ENCODE data around the gene TCIRG1.

TCIRG1 gene

DNA sequence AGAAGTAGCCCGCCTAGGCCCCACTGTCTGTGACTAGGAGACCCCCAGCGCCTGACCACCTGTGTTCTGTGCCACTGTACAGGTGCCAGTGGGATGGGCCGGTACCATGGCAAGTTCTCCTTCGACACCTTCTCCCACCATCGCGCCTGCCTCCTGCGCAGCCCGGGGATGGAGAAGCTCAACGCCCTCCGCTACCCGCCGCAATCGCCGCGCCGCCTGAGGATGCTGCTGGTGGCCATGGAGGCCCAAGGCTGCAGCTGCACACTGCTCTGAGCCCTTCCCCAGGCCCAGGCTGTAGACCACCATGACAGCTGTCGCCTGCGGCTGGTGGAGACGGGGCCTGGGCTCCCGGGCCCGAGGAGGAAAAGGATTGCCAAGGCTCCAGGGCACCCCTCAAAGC is 11.2 kb upstream of the TCIRG1 start:
- peaks cover 5 to 24% (median 21%) of the 10 kb centered on the region in 3 donors for H3K36me3 ChIP-seq
- H3K27me3 ChIP-seq: no peaks in the 10 kb centered on the region
- intact Hi-C loops (cut with DNase I; ENCODE audit: low total_unique reads): no loop called here
- DNase-seq: no peak
- H3K27ac ChIP-seq: peak overlapping the region in 1 of 2 donors; percentile 11
- no peak overlapping the region for H3K4me3 ChIP-seq
- H3K9me3 ChIP-seq: no peaks in the 10 kb centered on the region
- peaks cover 0 to 24% (median 19%) of the 10 kb centered on the region in 4 donors for H3K4me1 ChIP-seq
- TF ChIP-seq, protein P1, sequence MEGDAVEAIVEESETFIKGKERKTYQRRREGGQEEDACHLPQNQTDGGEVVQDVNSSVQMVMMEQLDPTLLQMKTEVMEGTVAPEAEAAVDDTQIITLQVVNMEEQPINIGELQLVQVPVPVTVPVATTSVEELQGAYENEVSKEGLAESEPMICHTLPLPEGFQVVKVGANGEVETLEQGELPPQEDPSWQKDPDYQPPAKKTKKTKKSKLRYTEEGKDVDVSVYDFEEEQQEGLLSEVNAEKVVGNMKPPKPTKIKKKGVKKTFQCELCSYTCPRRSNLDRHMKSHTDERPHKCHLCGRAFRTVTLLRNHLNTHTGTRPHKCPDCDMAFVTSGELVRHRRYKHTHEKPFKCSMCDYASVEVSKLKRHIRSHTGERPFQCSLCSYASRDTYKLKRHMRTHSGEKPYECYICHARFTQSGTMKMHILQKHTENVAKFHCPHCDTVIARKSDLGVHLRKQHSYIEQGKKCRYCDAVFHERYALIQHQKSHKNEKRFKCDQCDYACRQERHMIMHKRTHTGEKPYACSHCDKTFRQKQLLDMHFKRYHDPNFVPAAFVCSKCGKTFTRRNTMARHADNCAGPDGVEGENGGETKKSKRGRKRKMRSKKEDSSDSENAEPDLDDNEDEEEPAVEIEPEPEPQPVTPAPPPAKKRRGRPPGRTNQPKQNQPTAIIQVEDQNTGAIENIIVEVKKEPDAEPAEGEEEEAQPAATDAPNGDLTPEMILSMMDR (IDR thresholded peaks at IDR 0.05): no peak

DNA sequence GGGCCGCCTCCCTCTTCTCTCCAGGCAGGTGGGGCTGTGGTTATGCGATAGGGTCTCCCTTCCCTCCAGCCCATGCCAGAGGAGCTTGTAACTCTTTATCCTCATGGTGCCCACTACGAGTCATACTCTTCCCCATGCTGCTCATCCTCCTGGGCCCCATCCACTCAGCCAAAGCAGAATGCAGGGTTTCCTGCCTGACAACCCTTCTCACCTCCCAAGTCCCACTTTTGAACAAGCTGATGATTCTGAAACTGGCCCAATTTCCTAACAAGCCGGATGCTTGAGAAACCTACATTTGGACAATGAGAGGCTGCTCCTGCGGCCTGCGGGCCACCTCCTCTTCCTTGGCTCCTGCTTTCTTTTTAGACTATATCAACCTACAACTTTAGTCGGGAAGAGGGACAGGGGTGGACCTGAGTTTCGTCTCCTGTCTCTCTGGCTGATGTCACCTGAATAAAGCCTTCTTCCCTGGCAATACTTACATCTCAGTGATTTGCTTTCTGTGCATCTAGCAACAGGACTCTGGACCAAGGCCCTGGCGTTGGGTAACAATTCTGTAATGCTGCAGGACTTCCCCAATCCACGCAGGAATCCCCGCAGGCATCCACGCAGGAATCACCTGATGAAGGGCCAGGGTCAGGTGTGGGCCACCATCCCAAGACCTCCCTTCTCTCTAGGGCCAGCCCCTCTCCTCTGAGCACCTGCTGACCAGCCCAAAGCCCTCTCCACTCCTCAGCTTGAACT is 9.9 kb upstream of the TCIRG1 start:
- intact Hi-C loops (cut with DNase I; ENCODE audit: low total_unique reads): no loop called here
- H3K9me3 ChIP-seq: no peaks in the 10 kb centered on the region
- H3K4me1 ChIP-seq: peaks cover 0 to 30% (median 21%) of the 10 kb centered on the region in 4 donors
- no peaks in the 10 kb centered on the region for H3K27me3 ChIP-seq
- no peak overlapping the region for H3K4me3 ChIP-seq
- H3K36me3 ChIP-seq: peaks cover 4 to 35% (median 31%) of the 10 kb centered on the region in 3 donors
- no peak for DNase-seq
- H3K27ac ChIP-seq: no peak overlapping the region
- TF ChIP-seq, protein P1 (IDR thresholded peaks at IDR 0.05): no peak

DNA sequence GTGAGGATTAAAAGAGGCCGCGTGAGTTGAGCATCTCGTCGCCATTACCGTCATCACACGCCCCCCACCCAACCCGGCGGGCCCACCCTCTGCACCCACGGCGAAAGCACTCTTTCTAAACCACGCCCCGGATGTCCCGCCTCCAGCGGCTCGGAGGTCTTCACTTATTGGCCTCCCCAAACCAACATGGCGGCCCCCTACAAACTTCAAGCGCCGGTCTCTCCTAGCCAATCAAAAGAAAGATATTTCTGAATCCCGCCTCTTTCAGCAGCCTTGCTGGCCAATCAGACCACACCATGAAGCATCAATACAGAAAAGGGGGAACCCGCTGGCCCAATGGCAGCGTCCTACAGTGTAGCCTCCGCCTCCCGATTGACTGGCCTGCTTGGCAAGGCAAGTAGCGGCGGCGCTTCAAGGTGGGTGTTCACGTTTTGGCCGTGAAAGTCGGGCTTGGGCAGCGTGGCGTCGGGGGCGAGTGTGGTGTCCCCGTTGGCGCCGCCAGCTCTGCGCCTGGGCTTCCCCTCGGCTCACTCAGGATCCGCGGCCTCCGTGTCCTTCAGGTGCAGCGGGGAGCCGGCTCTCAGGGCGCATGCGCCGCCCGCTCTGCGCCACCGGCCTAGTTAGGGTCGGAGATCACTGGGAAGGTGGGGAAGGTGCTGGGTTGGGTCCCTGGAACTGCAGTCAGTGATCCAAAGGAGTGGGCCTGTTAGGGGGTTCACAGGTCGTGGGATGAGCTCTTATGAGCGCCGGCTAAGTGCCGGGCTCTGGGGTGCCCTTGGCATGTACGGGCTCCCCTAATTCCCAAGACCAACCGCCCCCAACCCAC is 8.3 kb upstream of the TCIRG1 start, which contains the start of gene NDUFS8:
Gene NDUFS8, plus strand, starts transcription at position 364 of the 826 bp plus-strand sequence. CDS start 1,471 bp downstream, outside the sequence.
- Histone ChIP-seq H3K9me3 (no peaks in the 10 kb centered on the region), H3K4me3 (peak within 1 kb of the TSS; percentile 64 to 78), H3K27me3 (no peaks in the 10 kb centered on the region), H3K27ac (peak within 1 kb of the TSS; percentile 80 to 81), H3K36me3 (peaks cover 0 to 35% (median 20%) of the 10 kb centered on the region in 3 donors), H3K4me1 (peaks cover 0 to 30% (median 21%) of the 10 kb centered on the region in 4 donors)
- intact Hi-C loops (cut with DNase I; ENCODE audit: low total_unique reads): no loop called here
- TF ChIP-seq, protein P1 (IDR thresholded peaks at IDR 0.05): no peak
- DNase-seq: peak; percentile 98

DNA sequence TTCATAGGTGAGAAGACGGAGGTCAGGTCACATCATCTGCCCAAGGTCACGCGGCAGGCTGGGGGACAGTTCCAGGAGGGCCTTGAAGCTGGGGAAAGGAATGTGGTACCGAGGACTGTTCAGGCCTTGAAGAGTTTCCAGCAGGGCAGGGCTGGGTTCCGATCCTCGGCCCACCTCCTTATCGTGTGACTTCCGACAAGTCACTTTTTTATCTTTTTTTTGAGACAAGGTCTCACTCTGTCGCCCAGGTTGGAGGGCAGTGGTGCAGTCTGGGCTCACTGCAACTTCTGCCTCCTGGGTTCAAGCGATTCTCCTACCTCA is 7.7 kb upstream of the TCIRG1 start:
- Histone ChIP-seq H3K4me3 (peak overlapping the region; percentile 64 to 78), H3K9me3 (no peaks in the 10 kb centered on the region), H3K4me1 (peaks cover 0 to 30% (median 21%) of the 10 kb centered on the region in 4 donors), H3K27me3 (no peaks in the 10 kb centered on the region), H3K27ac (peak overlapping the region; percentile 80 to 81), H3K36me3 (peaks cover 0 to 35% (median 20%) of the 10 kb centered on the region in 3 donors)
- DNase-seq: no peak
- intact Hi-C loops (cut with DNase I; ENCODE audit: low total_unique reads): no loop called here
- TF ChIP-seq, protein P1 (IDR thresholded peaks at IDR 0.05): no peak

DNA sequence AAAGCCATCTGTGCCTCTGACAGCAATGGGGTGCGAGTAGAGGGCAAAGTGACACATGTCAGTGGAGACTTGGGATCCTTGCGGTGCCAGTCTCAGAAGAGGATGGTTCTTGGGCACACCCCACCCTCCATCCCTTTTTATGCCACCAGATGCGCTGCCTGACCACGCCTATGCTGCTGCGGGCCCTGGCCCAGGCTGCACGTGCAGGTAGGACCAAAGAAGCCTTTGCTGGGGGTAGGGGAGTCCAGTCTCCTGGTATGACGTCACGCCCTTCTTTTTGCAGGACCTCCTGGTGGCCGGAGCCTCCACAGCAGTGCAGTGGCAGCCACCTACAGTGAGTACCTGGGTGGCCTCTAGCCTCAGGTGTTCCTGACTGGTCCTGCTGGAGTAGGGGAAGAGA is 6.8 kb upstream of the TCIRG1 start:
- intact Hi-C loops (cut with DNase I; ENCODE audit: low total_unique reads): no loop called here
- Histone ChIP-seq H3K4me3 (peak overlapping the region in 1 of 2 donors; percentile 78), H3K27me3 (no peaks in the 10 kb centered on the region), H3K36me3 (peaks cover 0 to 44% (median 20%) of the 10 kb centered on the region in 3 donors), H3K4me1 (peaks cover 0 to 37% (median 24%) of the 10 kb centered on the region in 4 donors), H3K27ac (peak overlapping the region; percentile 80 to 81), H3K9me3 (no peaks in the 10 kb centered on the region)
- no peak for DNase-seq
- TF ChIP-seq, protein P1 (IDR thresholded peaks at IDR 0.05): no peak

All from tibial artery (tissue), 4 donors.